ENCODE measurements around the gene SNX5.

SNX5 gene

DNA sequence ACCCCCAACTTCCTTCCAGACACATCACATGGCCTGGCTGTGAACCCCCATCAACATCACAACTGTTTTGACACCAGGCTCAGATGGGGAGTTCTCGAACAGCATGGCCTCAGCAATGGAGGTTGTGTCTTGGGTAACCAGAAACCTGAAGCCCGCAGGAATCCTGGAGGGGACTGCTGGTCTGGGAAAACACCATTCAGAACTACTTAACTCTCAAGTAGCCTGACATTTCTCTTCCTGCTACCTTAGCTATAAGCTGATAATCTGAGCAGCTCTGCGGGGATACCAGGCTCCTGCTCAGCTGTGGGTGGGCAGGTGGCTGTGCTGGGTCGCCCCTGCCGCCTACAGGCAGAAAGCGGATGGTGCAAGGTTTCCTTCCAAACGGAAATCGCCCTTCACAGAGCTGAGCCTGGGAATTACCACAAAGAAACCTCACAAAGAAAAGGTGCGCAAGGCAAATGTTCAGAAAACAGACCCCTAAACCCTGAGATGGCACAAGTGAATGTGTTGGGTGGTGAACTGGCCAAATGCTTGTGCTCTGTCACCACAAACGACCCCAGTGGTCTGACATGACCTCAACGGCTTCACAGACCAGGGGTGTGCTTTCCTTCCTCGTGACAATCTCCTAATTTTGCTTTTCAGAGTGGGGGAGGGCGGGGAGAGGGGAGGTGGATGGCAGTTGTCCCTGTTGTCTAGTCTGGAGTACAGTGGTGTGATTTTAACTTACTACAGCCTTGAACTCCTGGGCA, 29.5 kb downstream of the SNX5 start:
- DNase-seq = no peak

DNA sequence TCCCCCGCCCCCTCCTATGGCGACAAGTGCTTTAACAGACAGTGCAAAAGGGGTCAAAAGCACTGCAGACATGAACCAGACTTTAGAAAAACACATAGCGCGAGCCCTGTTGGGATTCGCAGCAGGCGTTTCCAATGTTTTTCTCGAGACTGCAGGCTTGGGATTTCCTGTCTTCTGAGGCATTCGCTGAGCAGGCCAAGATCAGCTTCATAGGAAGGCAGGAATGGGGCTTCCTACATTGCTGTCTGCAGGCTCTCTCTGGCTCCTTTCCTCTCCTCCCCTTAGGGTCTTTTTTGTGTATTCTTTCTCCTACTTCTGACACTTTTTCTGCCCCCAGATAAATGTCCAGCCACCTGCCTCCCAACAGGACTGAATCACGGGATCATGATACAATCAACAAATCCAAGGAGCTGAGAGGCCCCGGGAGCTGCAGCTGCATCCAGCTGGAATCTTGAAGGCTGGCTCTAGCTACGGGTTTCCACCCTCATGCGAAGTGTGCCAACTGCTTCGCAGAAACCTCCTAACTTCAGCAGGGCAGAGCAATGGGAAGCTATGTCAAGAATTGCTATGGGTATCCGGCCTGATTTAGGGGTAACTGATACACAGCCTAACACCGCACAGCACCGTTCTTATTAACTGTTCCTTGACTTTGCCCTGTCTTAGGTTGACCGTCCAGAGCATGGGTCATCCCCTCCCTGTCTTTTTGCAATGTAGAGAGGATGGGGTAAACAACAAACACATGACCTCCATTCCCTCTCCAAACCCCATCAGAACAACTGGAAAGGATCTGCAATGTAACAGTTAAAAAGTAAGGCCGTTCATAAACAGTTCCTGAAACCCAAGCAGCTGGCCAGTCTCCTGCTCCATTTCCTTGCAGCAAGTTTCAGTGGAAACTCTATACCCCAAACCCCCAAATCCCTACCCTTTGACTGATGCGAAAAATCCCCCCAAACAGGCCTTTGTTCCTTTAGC, 31.5 kb downstream of the SNX5 start:
- no peak for DNase-seq

DNA sequence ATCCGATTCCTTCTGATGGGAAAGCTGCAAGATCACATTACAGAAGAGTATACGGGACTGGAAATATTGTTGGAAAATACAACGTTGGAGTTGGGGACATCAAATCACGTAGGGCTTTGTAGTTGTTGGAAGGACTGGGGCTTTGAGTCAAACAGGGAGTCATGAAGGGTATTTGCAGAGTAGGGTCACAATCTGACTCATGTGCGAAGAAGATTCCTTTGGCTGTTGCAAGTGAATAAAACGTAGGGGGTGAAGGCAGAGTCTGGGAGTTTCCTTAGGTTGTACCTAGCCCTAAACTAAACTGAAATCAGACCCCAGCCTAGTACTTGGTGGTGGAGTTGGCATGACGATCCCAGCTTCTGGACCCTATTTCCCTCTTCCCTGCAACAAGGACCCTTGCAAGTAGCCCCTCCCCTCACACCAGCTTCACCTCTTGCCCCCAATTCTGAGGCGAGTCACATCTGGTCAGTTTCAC, 32.3 kb downstream of the SNX5 start:
- DNase-seq = no peak

DNA sequence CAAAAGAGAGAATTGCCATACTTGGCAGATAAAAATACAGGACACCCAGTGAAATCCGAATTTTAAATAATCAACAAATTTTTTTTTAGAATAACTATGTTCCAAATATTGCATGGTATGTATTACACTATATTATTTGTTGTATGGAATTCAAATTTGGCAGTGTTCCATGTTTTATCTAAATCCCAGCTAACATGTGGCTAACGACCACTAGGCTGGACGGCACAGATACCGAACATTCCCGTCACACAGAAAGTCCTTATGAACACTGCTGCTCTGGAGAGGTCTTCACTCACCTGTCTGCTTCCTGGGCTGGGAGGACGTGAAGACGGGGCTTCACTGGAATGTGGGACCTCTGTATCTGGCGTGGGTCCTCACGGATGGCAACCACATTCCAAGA, 32.8 kb downstream of the SNX5 start:
- no peak for DNase-seq

DNA sequence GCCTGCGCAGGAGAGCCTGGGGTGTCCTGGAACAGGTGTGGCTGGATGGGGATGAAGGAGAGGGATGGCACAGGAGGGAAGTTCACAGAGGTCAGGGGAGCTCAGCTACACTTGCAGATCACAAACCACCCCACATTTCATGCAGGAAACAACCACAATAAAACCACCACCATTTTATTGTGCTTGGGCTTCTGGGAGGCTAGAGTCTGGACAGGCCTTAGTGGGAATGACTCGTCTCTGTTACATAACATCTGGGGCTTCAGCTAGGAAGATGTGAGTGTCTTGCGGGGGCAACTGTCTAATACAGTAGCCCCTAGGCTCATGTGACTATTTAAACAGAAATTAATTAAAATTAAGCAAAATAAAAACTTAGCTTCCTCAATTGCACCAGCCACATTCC, 33.4 kb downstream of the SNX5 start:
- DNase-seq = no peak

DNA sequence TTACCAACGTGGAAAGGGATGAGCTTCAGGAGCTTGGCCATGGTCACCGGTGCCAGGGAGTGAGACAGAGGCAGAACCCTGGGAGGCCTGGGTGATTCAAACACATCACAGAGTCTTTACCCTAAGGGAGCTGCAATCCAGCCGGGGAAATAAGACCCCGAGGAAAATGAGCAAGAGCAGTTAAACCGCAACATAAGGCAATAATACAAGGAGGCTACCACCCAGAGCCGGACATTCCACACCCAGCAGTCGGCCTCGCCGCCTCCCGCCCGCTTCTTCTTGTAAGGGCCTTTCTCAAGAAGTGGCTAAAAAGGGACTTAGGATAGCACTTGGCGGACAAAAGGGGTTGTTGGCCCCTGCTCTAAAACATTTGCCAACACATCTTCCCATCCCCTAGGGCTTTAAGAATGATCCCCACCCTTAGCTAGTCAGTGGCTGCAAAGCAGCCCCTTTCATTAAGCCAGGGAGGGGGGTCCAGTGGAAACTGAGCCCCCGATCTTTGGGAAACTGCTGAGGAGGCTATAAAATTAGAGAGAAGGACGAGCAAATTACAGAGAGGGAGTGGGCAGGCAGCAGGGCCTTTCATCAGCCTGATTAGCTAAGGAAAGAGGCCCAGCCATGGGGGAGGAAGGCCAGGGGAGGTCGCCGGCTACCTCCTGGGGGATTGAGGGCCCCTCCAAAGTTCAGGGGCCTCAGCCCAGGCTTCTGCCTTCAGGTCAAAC, 34.3 kb downstream of the SNX5 start:
- DNase-seq = no peak

DNA sequence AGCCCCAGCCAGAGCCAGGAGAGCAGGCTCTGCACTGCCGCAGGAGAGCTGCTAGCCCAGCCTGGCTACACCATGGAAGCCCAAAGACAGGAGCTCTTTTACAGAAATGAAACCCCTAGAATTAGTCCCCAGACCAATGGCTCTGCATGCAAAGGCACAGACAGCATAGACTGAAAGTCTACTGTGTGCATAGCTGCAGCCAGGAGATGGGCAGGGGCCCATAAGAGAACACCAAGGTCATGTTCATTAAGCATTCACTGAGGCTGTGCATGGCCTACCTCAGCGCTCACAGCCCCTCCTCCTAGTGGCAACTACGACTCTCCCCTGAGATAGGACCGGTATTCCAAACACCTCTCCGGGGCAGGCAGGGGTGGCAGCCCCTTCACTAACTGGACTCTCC, 34.9 kb downstream of the SNX5 start:
- DNase-seq = no peak

DNA sequence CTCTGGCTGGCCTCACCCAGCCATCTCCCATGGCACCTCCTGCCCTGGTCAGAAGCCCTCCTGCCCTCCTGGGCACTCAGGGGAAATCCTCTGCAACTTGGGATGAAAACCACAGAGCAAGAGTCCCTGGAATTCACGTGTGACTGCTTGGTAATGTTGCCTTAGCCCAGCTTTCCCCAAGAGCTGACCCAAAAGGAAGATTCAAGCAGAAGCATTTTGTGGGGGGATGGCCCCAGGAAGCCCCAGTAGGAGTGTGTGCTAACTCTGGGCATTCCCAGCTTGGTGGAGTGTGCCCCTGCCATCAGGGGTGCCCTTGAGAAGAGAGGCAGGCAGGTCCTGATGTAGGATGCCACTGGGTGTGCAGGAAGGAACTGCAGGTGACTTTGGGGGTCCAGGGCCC, 35.5 kb downstream of the SNX5 start:
- DNase-seq = no peak

DNA sequence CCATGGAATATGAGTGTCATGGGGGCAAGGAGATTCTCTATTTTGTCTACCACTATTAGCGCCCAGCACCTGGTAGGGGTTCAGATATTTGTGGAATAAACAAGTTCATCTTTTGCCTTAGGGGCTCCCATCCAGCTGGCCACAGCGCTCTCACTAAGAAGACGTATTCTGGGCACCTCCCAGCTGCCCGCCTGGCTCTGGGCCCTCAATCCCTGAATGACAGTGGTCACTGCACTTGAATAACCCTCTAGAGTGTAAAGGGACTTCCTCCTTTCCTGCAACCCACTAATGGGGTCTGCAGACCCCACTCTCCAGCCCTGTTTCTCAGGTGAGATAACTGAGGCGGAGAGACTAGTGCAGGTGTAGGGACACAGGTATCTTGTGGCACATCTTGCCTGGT, 36.2 kb downstream of the SNX5 start:
- no peak for DNase-seq

DNA sequence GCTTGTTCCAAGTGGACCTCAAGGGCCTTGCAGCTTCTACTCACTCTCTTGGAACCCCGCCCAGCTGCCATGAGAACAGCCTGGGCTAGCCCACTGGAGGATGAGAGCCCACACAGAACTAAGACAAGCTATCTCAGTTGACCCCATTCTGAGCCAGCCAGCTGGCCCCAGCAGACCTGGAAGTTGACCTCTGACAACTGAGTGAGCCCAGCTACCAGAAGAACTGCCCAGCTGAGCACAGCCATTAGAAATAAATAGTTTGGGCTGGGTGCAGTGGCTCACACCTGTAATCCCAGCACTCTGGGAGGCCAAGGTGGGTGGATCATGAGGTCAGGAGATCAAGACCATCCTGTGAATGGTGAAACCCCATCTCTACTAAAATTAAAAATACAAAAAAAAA, 37.1 kb downstream of the SNX5 start:
- no peak for DNase-seq

DNA sequence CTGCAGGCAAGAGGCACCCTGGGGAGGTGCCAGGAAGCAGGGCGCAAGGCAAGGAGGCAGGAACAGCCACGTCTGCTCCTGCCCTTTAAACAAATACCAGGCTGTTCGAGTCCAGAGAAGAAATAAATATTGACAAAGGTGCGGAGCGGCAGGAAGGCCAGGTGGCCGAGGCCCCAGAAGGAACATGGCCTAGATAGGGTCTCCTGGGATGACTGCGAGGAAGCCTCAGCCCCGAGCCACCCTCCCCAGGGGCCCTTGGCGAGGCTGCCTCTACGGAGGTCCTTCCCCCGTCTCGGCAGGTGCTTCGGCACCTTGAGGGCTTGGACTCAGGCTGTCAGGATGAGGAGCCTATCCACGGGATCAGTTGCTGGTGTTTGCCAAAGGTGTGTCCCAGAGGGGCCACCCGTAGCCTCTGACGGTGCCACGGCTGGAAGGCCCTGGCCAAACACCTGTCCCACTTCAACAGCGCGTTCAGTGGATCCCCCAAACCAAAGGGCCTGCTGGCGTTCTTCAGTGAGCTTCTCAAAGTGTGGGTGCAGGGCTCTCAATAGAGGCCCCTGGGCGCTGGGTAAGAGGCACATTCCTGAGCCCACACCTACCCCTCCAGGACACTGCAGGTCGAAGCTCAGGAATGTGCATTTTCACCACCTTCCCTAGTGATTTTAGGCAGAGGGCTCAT, 39.8 kb downstream of the SNX5 start:
- no peak for DNase-seq

DNA sequence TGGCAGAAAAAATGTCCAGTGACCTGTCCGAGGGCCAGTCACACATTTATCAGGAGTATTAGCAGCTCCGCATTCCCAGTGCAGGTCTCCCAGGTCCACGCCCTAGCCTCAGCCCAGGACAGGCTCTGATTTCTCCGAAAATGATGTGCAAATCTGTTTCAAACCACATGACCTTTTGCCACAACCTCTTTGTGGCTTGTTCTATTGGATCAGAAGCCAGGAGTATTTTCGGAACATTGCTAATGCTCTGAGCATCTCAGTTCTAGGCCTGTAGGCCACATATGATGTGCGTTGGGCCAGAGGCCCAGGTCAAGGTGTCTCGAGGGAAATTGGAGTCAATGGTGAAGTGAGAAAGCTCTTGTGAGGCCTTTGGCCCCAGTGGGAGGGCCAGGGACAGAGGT, 40.4 kb downstream of the SNX5 start:
- DNase-seq = no peak

DNA sequence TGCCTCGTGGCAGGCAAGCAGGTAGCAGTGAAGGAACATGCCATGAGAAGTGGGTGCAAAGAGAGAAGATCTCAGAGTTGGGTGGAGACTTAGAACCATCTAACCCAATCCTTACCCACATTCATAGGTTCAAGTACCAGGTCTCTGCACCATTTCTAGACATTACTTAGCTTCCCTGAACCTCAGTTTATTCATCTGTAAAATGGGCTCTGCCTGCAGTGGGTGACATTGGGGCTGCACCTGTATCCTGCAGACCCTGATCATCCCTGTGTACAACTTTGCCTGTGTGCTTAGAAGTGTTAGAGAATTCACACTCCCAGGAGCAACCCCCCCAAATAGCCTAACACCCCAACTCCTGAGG, 42.7 kb downstream of the SNX5 start:
- DNase-seq = no peak

DNA sequence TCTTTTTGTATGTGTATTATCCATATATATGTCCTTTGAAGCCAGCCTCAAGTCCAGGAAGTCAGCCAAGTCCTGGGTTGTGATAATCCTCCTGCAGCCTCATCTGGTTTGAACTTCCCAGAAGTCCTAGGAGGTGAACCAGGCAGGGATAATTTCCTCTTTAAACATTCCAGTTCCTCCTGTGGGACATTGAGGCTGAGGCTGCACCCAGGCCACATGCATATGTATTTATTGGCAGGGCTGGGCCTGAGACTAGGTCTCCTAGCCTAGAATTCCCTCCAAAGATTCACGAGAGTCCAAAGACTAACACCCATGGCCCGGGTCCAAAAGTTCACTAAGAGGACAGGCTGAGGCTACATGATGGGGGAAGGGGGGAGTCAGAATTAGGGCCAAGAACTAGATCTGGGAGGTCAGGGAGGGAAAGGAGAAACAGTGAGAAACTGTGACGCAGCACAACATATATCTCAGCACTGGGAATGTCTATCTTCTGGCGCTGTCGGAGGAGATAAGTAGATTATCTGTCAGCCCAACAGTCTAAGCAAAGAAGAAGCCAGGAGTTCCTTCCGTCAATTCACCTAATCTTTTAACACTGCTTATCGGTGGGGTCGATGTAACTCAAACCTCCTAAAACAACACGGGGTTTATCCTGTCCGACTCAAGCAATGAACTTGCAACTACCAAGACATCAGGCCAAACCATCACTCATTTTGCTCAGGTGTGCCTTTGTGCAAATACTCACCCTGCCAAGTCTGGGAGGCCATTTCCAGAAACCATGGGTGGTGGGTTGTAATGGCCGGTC, 43.3 kb downstream of the SNX5 start:
- no peak for DNase-seq

DNA sequence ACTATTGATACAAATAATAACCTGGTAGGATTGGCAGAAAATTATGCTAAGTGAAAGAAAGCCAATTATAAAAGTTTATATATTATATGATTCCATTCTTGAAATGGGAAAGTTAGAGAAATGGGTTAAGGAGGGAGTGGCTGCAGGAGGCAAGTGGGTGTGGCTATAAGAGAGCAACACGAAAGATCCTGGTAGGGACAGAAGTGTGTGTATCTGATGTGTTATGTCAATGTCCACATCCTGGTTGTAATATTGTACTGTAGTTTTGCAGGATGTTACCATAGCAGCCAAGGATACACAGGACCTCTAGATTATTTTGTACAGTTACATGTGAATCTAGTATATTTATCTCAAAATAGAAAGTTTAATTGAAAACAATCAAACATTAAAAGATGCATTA, 46.8 kb downstream of the SNX5 start:
- DNase-seq = no peak

DNA sequence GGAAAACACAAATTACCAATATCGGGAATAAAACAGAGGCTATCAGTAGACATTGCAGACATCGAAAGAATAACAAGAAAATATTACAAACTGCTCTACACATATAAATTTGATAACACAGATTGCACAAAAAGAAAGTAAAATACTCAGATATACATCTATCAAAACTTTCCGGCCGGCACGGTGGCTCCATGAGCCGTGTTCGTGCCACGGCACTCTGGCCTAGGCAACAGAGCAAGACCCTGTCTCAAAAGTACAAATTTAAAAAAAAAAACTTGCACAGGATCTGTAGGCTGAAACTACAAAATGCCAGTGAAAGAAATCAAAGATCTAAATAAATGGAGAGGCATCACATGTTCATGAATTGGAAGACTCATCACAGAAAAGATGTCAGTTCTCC, 49.4 kb downstream of the SNX5 start:
- no peak for DNase-seq

DNA sequence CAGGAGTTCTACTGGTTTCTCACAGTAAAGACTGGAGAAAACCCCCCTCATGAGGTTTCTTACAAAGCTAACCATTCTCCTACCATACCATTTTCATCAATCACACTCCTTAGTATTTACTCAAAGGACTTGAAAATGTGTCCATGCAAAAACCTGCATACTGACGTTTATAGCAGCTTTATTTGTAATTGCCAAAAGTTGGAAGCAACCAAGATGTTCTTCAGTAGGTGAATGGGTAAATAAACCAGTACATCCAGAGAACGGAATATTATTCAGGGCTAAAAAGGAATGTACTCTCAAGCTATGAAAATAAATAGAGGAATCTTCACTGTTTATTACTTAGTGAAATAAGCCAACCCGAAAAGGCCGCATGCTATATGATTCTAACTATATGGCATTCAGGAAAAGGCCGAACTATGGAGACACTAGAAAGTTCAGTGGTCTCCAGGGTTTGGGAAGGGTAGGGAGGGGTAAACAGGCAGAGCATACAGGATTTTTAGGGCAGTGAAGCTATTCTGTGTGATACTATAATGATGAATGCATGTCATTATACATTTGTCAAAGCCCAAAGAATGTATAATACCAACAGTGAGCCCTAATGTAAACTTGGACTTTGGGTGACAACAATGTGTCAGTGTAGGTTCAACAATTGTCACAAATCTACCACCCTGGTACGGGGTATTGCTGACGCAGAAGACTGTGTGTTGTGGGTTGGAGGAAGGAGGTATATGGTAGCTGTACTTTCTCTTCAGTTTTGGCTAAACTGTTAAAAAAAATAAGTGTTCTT, 50.6 kb downstream of the SNX5 start:
- no peak for DNase-seq

DNA sequence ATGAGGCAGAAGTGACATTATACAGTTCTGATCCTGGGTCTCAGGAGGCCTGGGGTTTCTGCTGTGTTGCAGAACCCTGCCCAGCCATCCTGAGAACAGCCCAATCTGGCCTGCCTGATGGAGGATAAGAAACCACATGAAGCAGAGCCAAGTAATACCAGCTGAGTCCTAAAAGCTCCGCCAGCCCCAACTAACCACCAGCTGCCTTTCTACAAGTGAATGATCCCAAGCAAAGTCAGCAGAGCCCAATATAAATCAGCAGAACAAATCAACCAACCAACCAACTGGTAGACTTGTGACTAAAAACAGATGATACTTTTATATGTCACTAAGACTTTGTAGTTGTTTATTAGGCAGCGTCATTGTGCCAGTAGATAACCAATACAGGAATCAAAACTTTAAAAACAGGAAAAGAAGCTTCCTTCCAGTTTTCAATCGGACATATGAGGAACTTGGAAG, 52.1 kb downstream of the SNX5 start:
- no peak for DNase-seq

DNA sequence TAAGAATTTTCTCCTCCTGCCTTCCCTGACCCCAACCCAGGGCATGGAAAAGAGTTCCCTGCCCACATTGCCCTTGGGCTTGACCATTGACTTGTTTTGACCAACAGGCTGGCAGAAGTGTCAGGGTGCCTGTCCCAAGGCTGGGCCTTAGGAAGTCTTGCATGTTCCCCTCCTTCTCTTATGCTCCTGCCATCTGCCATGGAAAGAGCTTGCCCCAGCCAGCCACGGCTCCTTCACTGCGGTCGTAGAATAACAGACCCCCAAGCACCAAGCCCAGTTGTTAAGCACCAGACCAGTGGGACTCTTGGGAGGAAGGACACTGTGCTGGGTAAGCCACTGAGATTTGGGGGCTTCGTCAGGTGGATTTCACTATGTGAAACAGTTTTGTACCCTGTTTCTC, 53.6 kb downstream of the SNX5 start:
- DNase-seq = no peak

DNA sequence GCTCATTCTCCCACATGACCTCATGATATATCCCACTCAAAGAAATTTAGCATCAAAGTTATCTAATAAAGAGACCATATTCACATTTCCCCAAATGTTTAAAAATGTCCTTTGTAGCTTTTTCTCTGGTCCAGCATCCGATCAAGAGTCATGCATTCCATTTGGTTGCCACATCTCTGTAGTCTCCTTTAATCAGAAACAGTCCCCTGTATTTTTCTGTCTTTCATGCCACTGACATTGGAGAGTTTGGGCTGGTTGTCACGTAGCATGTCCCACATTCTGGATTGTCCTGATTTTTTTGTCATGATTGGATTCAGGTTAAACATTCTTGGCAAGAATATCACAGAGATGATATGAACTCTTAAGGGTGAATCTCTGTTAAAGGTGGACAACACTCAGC, 55.7 kb downstream of the SNX5 start:
- no peak for DNase-seq

DNA sequence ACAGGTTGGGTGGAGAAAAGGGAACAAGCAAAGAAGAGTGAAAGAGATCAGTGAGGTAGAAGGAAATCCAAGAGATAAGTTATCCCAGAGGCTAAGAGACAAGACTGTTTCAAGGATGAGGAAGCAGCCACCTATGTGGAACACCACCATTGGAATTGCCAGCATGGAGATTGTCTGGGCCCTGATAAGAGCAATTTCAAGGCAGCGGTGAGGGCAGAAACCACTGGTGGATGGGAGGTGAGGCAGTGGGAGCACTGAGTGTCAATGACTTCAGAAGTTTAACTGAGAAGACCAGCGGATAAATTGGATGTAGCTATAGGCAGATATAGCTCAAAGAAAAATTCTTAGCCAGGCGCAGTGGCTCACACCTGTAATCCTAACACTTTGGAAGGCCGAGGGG, 56.7 kb downstream of the SNX5 start:
- DNase-seq = no peak

All from GF-D8 (cell line).